HG03575 (cell line): ENCODE measurements around the gene FAM200C.
"Not testable (repeated sequence)": the region's sequence is repeated elsewhere in the genome, so short reads cannot be mapped to it uniquely, and the experiment has no call there.

Source experiments
- ATAC-seq: cut with Tn5 transposase; IDR thresholded peaks from one replicate; pipeline ENCODE4 v1.9.1; 2021; ENCODE audit not compliant: unreplicated experiment, insufficient number of reproducible peaks, low FRiP score; ENCODE audit errors: extremely low read depth

Gene FAM200C

DNA sequence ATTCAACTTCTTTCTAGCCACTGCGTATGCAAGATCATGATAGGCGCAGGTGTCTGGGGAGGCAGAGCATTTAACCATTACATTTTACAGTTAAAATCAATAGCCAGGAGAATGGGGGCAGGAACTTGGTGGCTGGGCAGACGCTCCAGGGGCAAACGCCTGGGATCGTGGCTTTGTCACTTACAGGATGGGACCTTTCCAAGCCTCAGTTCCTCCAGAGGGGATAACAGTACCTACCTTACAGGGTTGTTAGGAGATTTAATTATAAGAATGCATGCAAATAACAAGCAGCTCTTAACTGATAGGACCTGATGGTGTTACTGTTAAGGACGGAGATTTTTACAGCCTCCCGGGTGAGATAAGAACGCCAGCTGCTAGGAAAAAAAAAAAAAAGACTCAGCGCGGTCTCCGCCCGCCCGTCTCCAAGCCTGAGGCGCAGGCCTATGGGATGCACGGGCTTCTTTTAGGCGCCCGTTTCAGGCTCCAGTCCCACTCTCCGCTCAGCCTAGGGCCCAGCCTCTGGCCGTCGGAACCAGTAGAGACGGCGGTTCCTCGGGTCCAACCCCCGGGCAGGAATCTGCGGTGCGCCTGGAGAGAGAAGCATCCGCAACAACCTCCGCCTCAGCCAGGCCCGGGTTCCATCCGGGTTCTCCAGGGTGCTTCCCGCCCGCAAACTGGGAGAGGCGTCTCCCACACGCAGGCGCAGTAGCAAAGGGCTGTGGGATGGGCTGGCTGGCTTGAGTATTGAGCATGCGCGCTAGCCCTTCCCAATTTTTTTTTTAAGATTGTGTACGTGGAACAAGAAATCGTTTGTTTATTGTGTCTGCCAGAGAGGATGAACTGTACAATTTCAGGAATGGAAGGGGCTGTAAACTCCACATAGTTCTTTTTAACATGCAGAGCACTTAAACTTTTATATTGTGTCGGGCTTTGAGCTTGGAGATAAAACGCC lies at the start of gene FAM200C:
TSS of gene FAM200C (minus strand) at position 653 of the 952 bp plus-strand sequence. CDS start 4,564 bp downstream, outside the sequence.
- ATAC-seq: peak; percentile 38

DNA sequence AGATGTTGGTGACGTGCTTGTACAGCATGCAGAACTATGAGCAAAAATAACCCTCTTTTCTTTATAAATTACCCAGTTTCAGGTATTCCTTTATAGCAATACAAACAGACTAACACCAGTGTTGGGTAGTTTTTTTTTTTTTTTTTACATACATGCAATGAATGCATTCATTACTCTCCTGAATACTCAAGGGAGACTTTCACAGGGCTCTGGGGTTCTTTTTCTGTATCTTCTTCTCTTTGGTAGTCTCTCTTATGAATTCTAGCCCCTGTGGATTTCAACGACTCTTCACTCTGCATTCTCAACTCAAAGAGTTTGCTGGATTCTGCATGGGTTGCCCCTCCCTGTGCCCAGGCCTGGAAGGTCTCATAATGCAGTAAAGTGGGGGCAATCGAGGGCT lies 49.6 kb upstream of the FAM200C start:
- ATAC-seq: no peak

DNA sequence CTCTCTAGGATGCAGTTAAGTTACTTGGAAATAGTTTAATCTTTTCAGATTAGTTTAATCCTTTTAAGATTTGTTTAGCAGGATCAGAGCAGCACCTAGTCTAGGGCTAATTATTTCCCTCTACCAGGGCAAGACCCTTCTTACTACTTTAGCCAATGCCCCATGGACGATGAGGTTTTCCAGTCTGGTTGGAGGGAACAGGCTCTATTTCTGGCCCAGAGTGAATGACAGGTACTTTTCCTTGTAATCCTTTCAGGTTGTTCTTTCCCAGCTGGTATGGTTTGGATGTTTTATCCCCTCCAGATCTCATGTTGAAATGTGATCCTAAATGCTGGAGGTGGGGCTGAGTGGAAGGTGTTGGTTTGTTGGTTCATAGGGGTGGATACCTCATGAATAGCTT lies 49.0 kb upstream of the FAM200C start:
- ATAC-seq: no peak

DNA sequence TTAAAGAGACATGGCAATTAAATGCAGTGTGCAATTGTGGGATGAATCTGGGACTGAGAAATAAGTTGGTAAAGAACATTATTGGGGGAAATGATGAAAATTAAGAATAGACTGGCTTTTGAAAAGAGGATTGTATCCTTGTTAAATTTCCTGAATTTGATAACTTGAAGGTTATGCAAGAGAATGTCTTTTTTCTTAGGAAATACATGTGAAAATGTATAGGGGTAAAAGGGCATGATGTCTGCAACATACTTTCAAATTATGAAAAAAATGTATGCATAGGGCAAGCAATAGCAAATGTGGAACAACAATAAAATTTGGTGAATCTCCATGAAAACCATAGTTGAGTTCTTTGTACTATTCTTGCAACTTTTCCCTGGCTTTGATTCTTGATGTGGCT lies 45.9 kb upstream of the FAM200C start:
- no peak for ATAC-seq

DNA sequence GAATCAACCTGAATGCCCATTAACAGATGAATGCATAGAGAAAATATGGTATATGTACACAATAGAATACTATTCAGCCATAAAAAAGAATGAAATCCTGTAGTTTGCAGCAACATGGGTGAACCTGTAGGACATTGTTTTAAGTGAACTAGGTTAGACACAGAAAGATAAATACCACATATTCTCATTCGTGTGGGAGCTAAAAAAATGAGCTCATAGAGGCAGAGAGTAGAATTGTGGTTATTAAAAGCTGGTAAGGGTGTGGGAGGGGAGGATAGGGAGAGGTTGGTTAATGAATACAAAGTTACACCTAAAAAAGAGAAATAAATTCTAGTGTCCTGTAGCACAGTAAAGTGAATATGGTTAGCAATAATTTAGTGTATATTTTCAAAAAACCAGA lies 45.3 kb upstream of the FAM200C start:
- no peak for ATAC-seq

DNA sequence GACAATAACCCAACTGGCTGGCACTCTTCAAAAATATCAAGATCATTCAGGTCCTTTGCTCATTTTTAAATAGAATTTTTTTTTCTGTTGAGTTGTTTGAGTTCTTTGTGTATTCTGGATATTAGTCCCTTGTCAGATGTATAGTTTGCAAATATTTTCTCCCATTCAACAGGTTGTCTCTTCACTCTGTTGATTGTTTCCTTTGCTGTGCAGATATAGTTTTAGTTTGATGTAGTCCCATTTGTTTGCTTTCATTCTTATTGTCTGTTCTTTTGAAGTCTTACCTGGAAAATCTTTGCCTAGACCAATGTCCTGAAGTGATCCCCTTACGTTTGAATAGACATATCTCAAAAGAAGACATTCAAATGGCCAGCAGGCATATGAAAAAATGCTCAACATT lies 44.6 kb upstream of the FAM200C start:
- no peak for ATAC-seq

DNA sequence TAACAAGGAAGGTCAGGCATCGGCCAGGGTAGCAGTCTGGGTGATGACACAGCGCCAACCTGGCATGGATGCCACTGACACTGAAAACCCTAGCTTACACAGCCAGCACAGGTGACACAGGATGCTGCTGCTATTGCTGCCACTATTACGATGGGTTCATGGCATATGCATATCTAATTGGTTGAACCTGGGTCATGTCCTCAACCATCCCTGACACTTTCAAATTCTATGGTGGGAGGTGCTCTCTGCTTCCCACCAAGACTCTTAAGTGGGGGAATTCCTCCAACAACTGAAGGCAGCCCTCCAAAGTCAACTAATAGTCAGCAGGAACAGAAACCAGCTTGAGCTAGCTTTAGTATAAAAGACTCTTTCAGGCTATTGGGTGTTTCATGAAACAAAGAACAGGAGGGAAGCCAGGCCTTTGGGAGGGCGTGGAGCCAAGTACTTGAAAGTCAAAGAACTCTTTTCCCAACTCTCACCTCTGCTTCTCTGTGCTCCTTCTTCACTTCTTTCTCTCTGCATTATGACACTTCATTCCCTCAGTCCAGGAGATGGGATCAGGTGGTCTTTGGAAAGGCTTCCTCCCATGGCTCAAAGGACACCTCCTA lies 43.1 kb upstream of the FAM200C start:
- no peak for ATAC-seq

DNA sequence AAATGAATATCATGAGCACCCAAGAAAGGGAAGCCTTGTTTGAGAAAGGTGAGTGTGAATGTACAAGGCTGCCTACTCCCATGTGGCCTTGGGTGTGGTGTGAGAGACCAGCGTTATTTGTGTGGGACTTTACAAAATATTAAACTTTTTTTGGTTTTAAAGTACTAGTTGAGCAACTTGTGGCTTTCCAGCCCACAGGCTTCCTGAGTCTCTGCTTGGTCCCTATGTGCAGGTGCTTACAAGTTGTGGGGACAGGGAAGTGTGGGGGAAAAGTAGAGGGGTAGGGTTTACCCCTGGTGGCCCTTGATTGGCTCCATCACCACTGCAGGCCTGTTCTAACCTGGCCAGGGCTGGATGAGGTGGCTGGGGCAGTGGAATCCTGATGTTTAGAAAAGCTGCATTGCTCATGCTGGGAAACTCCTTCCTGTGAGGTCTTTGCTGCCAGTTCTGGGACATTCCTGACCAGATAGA lies 41.5 kb upstream of the FAM200C start:
- no peak for ATAC-seq

DNA sequence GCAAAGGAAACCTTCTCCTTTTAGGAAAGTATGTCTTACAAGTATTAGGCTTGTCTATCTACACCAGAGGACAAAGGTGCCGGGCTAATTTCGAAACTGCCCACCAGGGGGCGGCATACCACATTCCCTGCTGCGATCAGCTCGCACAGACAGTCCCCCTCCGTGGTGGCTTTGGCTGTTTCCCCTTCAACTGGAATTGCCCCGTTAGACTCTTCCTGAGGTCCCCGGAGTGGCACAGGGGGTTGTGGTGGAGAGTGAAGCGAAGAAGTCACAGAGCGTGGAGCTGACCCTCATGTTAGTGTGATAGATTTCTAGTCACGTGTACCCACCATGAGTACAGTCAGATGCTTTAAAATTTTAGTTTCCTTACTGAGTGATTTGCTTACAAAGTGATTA lies 39.3 kb upstream of the FAM200C start:
- peak; percentile 25 for ATAC-seq

DNA sequence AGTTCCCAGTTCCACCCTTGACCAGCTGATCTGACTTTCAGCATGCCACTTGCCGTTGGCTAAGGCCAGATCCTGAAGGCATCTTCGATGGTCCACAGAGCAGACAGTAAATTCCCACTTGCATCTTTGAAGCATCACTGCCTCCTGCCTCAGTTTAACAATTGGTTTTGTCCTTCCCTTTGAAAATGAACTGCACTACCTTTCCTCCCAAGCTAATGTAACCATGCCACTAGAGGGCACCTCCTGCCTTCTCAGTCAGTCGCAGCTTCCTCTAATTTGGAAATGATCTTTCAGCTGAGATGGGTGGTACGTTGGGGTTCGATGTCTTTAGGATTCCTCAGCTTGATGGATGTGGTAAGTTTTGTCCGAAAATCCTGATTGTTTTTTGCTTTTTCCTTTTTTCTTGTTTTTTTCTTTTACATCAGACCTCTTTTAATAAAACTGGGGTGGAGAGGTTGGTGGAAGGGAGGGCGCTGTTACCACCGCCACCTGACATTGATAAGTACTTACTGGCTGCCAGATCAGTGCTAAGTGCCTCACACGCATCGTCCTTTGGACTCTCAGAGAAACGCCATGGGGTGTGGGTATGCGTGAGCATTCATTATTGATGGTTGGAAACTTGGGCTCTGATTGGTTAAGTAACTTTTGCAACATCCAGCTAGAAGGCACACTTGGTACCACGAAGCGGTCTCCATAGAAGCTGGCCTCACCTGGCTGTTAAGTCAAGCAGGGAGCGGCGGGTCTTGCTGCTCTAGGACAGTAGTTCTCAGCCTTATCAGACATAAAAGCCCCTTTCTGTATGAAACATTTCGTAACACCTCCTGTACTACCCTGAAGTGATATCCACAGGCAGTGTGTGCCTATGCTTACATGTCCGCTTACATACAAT lies 38.7 kb upstream of the FAM200C start:
- ATAC-seq: peak; percentile 16

DNA sequence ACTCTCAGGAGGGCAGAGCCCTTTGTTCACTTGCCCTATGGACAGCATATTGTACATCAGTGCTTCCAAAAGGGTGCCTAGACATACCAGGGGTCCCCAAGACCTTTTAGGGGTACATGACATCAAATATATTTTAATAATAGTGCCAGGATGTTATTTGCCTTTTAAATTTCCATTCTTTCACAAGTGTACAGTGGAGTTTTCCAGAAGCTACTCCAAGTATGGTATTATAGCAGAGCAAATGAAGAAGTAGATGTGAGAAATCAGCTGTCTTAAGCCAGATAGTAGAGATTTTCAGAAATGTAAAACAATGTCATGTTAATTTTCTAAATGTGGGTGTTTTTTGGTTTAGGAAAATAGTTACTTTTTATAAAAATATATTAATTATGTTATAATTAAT lies 37.4 kb upstream of the FAM200C start:
- ATAC-seq: no peak

DNA sequence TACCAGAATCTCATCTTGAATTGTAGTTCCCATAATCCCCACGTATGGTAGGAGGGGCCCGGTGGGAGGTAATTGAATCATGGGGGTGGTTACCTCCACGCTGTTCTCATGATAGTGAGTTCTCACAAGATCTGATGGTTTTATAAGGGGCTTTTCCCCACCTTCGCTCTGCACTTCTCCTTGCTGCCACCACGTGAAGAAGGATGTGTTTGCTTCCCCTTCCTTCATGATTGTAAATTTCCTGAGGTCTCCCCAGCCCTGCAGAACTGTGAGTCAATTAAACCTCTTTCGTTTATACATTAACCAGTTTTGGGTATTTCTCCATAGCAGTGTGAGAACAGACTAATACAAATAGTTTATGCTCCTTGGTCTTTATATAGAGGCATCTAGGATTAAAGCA lies 36.8 kb upstream of the FAM200C start:
- ATAC-seq: not testable (repeated sequence)

DNA sequence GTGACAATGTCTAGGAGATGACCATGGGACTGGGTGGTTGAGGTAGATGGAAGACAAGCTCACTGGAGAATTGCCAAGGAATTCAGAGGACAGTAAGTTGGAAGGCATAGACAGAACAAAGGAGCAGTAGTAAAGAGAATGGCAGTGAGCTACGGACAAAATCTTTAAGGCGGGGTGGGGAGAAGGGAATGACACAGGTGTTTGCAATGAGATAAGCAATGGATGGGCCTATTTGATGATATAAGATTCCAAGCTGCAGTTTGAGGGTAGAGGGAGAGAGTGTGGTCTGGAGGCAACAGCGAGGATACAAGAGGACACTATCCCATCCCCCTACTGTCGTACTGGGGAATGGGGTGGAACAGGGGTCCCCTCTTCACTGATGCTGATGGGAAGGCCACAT lies 36.2 kb upstream of the FAM200C start:
- no peak for ATAC-seq

DNA sequence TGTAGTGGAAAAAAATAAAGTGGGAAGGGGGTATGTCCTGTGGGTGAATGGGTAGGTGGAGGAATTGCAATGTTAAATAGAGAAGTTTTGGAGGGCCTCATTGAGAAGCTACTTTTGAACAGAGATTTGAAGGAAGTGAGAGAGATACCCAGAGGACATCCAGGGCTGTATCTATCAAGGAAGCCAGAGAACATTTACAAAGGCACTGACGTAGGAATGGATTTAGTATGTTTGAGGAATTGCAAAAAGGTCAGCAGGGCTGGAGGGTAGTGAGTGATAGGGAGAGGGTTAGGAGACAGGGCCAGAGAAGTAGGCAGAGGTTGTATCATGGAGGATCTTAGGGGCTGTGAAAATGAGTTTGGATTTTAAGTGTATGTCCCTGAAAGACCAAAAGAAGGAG lies 35.7 kb upstream of the FAM200C start:
- no peak for ATAC-seq

DNA sequence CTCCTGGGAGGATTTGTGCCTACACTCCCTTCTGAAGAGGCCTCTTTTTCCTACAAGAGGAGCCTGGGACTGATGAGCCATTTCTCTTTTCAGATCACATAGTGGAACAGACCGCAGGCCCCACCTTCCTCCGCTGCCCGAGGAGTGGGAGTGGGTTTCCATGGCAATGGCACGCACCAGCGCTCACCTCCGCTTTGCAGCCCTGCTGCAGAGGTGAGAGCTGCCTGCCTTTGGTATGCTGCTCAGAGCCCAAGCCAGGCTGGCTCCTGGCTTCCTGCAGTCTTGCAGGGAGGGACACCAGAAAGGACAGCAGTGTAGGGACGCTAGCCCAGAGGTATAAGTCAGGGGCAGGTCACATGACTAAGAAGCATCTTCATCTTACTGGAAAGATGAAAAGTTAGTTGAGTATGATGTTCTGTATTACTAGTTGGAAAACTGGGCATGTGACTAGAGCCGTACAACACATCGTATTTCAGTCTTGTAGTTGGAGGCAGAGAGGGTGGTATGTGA lies 34.2 kb upstream of the FAM200C start:
- peak; percentile 69 for ATAC-seq

DNA sequence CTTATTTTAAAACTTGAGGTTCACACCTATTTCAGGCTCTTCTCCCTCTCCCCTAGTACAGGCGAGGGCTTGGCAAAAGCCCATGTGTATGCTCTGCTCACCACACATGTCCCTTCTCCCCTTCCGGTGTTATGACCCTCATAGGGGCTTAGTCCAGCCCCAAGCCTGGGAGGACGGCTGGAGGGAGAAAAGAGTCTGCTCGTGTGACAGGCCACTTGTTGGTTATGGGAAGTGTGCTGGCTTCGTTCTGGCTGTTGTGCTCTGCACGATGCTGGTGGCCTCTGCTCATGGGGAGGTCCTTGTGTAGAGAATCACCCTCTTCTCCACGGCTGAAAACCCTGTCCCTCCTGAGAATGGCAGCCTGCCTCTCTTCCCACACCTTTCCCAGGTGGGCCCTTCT lies 32.9 kb upstream of the FAM200C start:
- ATAC-seq: no peak

DNA sequence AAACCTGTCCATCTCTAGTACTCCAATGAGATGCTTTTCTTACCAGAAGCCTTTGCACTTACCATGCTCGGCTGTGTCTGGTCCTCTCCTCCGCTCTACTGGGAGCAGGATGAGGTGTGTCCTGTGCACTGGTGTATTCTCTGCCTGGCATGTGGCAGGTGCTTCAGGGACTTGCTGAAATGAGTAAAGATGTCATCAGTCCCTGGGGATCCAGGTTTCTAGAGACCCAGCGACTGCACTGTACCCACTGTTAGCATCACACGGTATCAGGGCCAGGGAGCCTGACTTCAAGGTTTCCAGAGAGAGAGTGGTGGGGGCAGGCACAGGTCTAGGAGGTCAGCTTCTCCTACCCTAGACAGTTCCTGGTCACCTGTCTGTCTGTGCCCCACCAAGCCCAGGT lies 32.3 kb upstream of the FAM200C start:
- ATAC-seq: no peak

DNA sequence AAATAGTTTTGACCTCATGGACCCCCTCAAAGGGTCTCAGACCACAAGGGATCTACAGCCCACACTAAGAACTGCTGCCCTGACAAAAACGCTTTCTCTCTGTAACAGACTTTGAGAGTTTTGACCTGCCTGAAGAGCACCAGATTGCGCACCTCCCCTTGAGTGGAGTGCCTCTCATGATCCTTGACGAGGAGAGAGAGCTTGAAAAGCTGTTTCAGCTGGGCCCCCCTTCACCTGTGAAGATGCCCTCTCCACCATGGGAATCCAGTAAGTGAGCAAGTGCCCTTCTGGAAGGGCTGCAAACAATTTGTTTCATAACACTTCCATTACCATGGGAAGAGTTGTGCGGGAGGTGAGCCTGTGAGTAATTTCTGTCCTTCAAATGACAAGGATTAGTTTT lies 27.8 kb upstream of the FAM200C start:
- ATAC-seq: no peak

DNA sequence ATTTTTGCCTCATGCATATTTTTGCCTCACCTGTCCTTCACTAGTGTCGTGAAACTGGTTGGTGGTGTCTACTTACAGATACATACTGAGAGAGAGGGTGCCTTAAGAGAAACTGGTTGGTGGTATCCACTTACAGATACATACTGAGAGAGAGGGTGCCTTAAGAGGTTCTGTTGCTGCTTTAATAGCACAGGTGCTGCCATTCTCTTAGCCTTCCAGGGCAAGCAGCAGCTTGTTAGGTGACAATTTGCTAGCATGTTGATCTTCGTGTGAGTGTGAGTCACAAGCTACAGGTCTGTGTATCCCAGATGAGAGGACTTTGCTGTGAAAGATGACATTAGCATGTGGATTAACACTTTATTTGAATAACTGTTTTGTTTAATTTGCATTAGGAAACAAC lies 23.2 kb upstream of the FAM200C start:
- ATAC-seq: no peak
